Measurements from ENCODE around the gene LUM. TPM values are rescaled to one million over a fixed set of nuclear protein-coding genes. Genes with fewer than 3 reads are reported as not detected.

Gene LUM
- total RNA-seq, 4 donors from 2014 or later = 213 to 557 (median 340) TPM

DNA sequence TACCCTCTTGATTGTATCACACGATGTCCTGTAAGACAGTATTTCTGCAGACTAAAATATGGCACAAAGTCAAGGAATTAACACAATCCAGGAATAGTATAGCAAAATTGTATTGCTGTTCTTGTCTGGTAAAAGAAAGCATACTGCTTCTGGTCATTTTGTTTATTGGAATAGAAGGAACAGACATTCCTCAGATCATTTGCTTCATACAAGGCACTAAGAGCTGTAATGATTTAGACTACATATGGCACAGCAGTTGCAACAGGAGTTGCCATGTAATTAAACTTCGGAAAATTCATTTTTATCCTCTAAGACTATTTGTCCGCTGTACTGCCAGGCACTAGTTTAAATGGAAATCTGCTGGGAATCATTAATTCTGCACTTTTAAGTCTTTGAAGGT is 45.9 kb downstream of the LUM start:
- TF ChIP-seq, protein P1, sequence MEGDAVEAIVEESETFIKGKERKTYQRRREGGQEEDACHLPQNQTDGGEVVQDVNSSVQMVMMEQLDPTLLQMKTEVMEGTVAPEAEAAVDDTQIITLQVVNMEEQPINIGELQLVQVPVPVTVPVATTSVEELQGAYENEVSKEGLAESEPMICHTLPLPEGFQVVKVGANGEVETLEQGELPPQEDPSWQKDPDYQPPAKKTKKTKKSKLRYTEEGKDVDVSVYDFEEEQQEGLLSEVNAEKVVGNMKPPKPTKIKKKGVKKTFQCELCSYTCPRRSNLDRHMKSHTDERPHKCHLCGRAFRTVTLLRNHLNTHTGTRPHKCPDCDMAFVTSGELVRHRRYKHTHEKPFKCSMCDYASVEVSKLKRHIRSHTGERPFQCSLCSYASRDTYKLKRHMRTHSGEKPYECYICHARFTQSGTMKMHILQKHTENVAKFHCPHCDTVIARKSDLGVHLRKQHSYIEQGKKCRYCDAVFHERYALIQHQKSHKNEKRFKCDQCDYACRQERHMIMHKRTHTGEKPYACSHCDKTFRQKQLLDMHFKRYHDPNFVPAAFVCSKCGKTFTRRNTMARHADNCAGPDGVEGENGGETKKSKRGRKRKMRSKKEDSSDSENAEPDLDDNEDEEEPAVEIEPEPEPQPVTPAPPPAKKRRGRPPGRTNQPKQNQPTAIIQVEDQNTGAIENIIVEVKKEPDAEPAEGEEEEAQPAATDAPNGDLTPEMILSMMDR (IDR thresholded peaks at IDR 0.05) = no peak
- ATAC-seq (ENCODE audit: low FRiP score) (no peak), DNase-seq (ENCODE audit: low spot score) (no peak)

DNA sequence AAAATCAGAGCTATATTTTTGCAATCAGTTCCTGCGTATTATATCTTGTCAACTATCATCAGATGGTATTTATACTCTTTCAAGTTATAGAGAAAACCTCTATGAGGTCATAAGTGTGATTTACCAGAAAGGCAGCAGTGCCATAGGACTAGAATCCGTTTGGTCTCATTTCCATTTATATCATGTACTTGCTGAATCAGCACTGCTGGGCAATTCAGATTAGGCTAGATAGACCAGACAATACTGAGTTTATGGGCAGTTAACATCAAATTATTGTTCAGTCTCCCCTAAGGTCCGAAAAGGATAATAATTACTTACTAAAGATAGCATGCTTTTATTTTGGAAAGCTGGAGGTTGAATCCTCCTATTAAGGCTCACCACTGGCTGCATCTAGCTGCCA is 46.7 kb downstream of the LUM start:
- ATAC-seq (ENCODE audit: low FRiP score) = no peak
- TF ChIP-seq, protein P1 (IDR thresholded peaks at IDR 0.05) = no peak
- DNase-seq (ENCODE audit: low spot score) = no peak

DNA sequence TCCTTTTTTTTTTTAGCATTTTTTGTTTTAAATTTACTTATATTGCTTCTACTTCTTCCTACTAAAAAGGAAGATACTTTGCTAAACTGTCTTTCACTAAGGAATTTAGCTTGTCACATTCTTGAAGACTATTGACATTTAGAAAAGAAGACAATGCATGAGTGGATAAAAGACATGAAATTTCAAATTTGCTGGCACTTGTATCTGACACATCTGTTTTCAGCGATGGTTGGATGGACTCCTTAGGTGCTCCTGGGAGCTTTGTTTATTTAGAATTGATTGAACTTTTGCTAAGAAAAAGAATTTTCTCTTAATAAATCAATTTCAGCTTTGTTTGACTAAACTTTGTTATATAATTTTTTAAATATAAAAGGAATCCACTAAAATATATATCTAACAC is 50.2 kb downstream of the LUM start:
- ATAC-seq (ENCODE audit: low FRiP score) (no peak), DNase-seq (ENCODE audit: low spot score) (no peak)
- TF ChIP-seq, protein P1 (IDR thresholded peaks at IDR 0.05) = no peak

DNA sequence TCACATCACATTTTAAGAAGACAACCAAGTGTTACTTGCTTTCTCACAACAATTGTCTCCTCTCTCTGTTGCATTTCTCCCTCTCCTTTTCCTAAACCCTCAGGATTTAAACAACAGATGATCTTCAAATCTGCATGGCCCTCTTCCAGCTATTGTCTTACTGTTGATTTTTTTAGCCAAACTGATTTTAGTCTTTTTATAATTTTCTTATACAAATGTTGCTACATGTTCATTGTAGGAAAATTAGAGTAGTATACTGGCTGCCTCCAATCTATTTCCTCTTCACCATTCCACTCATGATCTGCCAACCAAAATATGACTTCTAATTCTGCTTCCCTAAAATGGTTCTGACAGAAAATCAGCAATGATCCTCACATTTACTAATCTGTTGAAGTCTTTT is 52.1 kb downstream of the LUM start:
- TF ChIP-seq, protein P1 (IDR thresholded peaks at IDR 0.05) = no peak
- no peak for ATAC-seq (ENCODE audit: low FRiP score)
- no peak for DNase-seq (ENCODE audit: low spot score)

DNA sequence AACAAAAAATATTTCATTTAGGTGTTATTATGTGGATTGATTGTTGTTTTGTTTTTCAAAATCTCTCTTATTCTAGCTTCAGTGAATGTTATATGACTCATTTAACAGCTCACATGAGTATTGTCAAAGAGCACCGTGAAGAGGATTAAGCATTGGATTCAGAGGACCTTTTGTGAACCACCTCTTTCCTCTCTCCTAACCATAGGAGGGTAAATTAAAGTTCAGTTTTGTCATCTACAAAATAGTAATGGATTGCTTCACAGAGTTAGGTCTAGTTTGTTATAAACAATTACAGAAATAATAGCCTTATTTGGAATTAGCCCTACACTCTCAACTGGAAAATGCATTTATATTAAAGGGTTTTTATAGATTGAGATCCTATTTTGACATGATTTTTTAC is 52.5 kb downstream of the LUM start:
- DNase-seq (ENCODE audit: low spot score) (no peak), ATAC-seq (ENCODE audit: low FRiP score) (no peak)

DNA sequence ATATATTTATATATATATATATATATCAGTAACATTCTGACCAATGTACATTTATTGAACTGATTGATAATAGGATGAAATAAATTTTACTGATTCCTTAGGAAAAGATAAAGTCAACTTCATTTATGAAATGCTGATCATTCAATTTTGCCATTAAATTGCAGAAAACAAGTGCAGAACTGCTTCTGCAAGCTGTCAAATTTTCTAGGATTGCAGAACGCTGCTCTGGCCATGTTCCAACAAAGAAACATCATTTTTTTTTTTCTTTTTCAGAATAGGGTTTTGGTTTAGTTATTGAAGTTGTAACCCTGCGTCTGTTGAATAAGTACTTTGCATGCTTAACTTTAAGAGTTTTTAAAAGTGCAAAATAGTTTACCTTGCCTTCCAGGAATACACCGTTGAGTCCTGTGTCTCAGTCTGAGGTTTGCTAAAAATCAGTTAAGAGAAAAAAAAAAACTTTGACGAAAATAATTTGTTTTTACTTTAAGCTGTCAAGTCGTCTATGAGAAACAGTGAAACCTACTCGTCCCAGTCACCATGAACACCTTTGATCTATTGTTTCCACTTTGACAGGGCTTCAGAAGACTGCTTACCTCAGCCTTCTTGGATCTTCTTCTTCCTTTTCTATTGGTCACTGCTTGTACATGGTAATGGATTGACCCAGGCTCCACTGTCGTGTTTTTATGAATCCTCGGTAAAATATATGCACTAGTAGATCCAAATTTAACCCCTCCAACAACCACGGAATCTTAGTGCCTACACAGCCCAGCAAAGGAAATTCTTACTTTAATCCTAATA is 53.7 kb downstream of the LUM start, which contains the start of gene KERA:
Gene KERA, minus strand, starts transcription at position 657 of the 798 bp plus-strand sequence. CDS start 1,743 bp downstream, outside the sequence.
- ATAC-seq (ENCODE audit: low FRiP score) = no peak
- TF ChIP-seq, protein P1 (IDR thresholded peaks at IDR 0.05) = no peak

More for the DNA sequence above, 52.5 kb downstream of the LUM start:
- TF ChIP-seq, protein P1 (IDR thresholded peaks at IDR 0.05) = no peak

DNA sequence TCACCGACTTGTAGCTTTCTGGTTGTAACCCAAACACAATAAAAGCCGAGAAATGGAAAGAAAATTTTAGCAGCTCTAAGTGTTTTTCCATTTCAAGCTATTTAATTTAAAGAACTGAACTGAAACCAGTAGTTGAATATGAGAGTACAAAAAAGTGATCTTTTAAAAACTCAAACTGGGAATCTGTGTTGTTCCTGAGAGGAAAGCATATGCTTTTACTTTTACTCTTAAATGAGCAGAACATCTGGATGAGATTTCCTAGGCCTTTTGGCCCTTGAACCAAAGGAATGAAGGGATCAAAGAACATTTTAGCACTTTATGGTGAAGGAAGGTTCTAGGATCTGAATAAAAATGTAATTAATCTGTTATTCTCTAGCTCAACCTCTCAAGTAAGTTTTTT is 54.8 kb downstream of the LUM start:
- no peak for ATAC-seq (ENCODE audit: low FRiP score)

More for the DNA sequence above, 53.7 kb downstream of the LUM start, which contains the start of gene KERA:
- no peak for DNase-seq (ENCODE audit: low spot score)

More for the DNA sequence above, 54.8 kb downstream of the LUM start:
- TF ChIP-seq, protein P1 (IDR thresholded peaks at IDR 0.05) = no peak
- DNase-seq (ENCODE audit: low spot score) = no peak
